Activated T-helper 17 cell treated with anti-CD3 and anti-CD28 coated beads, Interleukin-2, amount 50 U/mL, for 72 hours (primary cell): ENCODE data around the gene ASIC1. TPM values are rescaled to one million over a fixed set of nuclear protein-coding genes. Genes with fewer than 3 reads are reported as not detected.
A peak's percentile ranks its signal among the peaks of the same experiment; 100 is the strongest.
"Not testable (repeated sequence)": the region's sequence is repeated elsewhere in the genome, so short reads cannot be mapped to it uniquely, and the experiment has no call there.

ENCODE experiments used
- ATAC-seq: fragments of 150-1000 bp; cut with Tn5 transposase; replicated peaks from 2 replicates; pipeline ENCODE4 v1.10.0; 2021; ENCODE audit warnings: mild to moderate bottlenecking, moderate library complexity
- H3K27ac Mint-ChIP-seq: one replicate; pipeline ENCODE4 v1.8.0; 2022; ENCODE audit warnings: mixed read lengths
- H3K27me3 Mint-ChIP-seq: one replicate; pipeline ENCODE4 v1.8.0; 2022; ENCODE audit warnings: mixed read lengths
- H3K36me3 Mint-ChIP-seq: one replicate; pipeline ENCODE4 v1.8.0; 2022; ENCODE audit warnings: low read depth, mild to moderate bottlenecking, mixed read lengths
- H3K4me1 Mint-ChIP-seq: one replicate; pipeline ENCODE4 v1.8.0; 2022; ENCODE audit warnings: mixed read lengths
- H3K4me3 Mint-ChIP-seq: one replicate; pipeline ENCODE4 v1.8.0; 2022; ENCODE audit warnings: mild to moderate bottlenecking, mixed read lengths
- H3K9me3 Mint-ChIP-seq: one replicate; pipeline ENCODE4 v1.8.0; 2022; ENCODE audit warnings: mixed read lengths
- total RNA-seq, 2 donors: library from RNA; stranded (reverse); gene quantifications; one replicate each; pipeline ENCODE4 v1.2.3, GENCODE V29; 2022

ASIC1 gene
- total RNA-seq, 2 donors from 2014 or later, result 0.53 to 1.4 TPM

GRCh38 chr12:50078281-50078680 is 20.9 kb downstream of the ASIC1 start:
- H3K36me3 Mint-ChIP-seq, result no peaks in the 10 kb centered on the region
- H3K4me1 Mint-ChIP-seq, result no peaks in the 10 kb centered on the region

GRCh38 chr12:50079771-50080170 is 22.4 kb downstream of the ASIC1 start:
- Mint-ChIP-seq H3K9me3 (no peaks in the 10 kb centered on the region), H3K27ac (no peak overlapping the region), H3K4me3 (no peak overlapping the region), H3K36me3 (no peaks in the 10 kb centered on the region), H3K4me1 (peaks cover 5% of the 10 kb centered on the region), H3K27me3 (no peaks in the 10 kb centered on the region)
- no peak for ATAC-seq

More at GRCh38 chr12:50078281-50078680, 20.9 kb downstream of the ASIC1 start:
- no peak for ATAC-seq
- no peak overlapping the region for H3K27ac Mint-ChIP-seq
- H3K27me3 Mint-ChIP-seq, result no peaks in the 10 kb centered on the region
- H3K9me3 Mint-ChIP-seq, result no peaks in the 10 kb centered on the region
- H3K4me3 Mint-ChIP-seq, result no peak overlapping the region

GRCh38 chr12:50081096-50081808 is 23.9 kb downstream of the ASIC1 start:
- Mint-ChIP-seq H3K27me3 (no peaks in the 10 kb centered on the region), H3K27ac (peak overlapping the region; percentile 56), H3K36me3 (peaks cover 1% of the 10 kb centered on the region), H3K4me3 (no peak overlapping the region), H3K4me1 (peaks cover 12% of the 10 kb centered on the region), H3K9me3 (no peaks in the 10 kb centered on the region)
- no peak for ATAC-seq

GRCh38 chr12:50082644-50083043 is 25.2 kb downstream of the ASIC1 start:
- H3K9me3 Mint-ChIP-seq, result no peaks in the 10 kb centered on the region
- H3K36me3 Mint-ChIP-seq, result peaks cover 15% of the 10 kb centered on the region
- H3K27me3 Mint-ChIP-seq, result no peaks in the 10 kb centered on the region
- H3K4me3 Mint-ChIP-seq, result no peak overlapping the region
- peaks cover 20% of the 10 kb centered on the region for H3K4me1 Mint-ChIP-seq
- no peak for ATAC-seq
- H3K27ac Mint-ChIP-seq, result peak overlapping the region; percentile 38

- ATAC-seq, result no peak
- Mint-ChIP-seq H3K27ac (peak overlapping the region; percentile 78), H3K27me3 (no peaks in the 10 kb centered on the region), H3K4me3 (peak overlapping the region; percentile 95), H3K4me1 (peaks cover 26% of the 10 kb centered on the region), H3K9me3 (no peaks in the 10 kb centered on the region), H3K36me3 (peaks cover 22% of the 10 kb centered on the region)
These were observed 25.9 kb downstream of the ASIC1 start for GRCh38 chr12:50083301-50083700.

- not testable (repeated sequence) for H3K9me3 Mint-ChIP-seq, H3K27me3 Mint-ChIP-seq, ATAC-seq
- Mint-ChIP-seq H3K27ac (peak overlapping the region; percentile 95), H3K36me3 (peaks cover 33% of the 10 kb centered on the region), H3K4me3 (peak overlapping the region; percentile 95), H3K4me1 (peaks cover 31% of the 10 kb centered on the region)
These were observed 27.0 kb downstream of the ASIC1 start for GRCh38 chr12:50084409-50084774.

- ATAC-seq, result peak; percentile 91
- Mint-ChIP-seq H3K4me3 (peak within 1 kb of the TSS; percentile 95), H3K9me3 (no peaks in the 10 kb centered on the region), H3K4me1 (peaks cover 31% of the 10 kb centered on the region), H3K36me3 (peaks cover 39% of the 10 kb centered on the region), H3K27me3 (no peaks in the 10 kb centered on the region), H3K27ac (peak within 1 kb of the TSS; percentile 95)
These were observed 27.6 kb downstream of the ASIC1 start, which contains the start of gene SMARCD1 for GRCh38 chr12:50084775-50085614. SMARCD1 (plus strand) TSS chr12:50085342; CDS start chr12:50085370, 28 bp downstream.

GRCh38 chr12:50085615-50086072 is 28.2 kb downstream of the ASIC1 start:
- Mint-ChIP-seq H3K4me3 (peak overlapping the region; percentile 95), H3K27me3 (no peaks in the 10 kb centered on the region), H3K36me3 (peaks cover 45% of the 10 kb centered on the region), H3K27ac (peak overlapping the region; percentile 95), H3K4me1 (peaks cover 31% of the 10 kb centered on the region), H3K9me3 (no peaks in the 10 kb centered on the region)
- ATAC-seq, result peak; percentile 1

GRCh38 chr12:50086148-50086547 is 28.8 kb downstream of the ASIC1 start:
- H3K27ac Mint-ChIP-seq, result peak overlapping the region; percentile 95
- no peaks in the 10 kb centered on the region for H3K9me3 Mint-ChIP-seq
- peaks cover 31% of the 10 kb centered on the region for H3K4me1 Mint-ChIP-seq
- no peak for ATAC-seq
- no peaks in the 10 kb centered on the region for H3K27me3 Mint-ChIP-seq
- H3K4me3 Mint-ChIP-seq, result peak overlapping the region; percentile 95
- peaks cover 50% of the 10 kb centered on the region for H3K36me3 Mint-ChIP-seq

- H3K36me3 Mint-ChIP-seq, result peaks cover 60% of the 10 kb centered on the region
- H3K27ac Mint-ChIP-seq, result no peak overlapping the region
- peaks cover 31% of the 10 kb centered on the region for H3K4me1 Mint-ChIP-seq
- peak overlapping the region; percentile 95 for H3K4me3 Mint-ChIP-seq
- ATAC-seq, result no peak
- no peaks in the 10 kb centered on the region for H3K27me3 Mint-ChIP-seq
- no peaks in the 10 kb centered on the region for H3K9me3 Mint-ChIP-seq
These were observed 29.8 kb downstream of the ASIC1 start for GRCh38 chr12:50087151-50087550.

- Mint-ChIP-seq H3K9me3 (no peaks in the 10 kb centered on the region), H3K36me3 (peaks cover 69% of the 10 kb centered on the region), H3K4me1 (peaks cover 31% of the 10 kb centered on the region), H3K27ac (peak overlapping the region; percentile 64), H3K4me3 (peak overlapping the region; percentile 34), H3K27me3 (no peaks in the 10 kb centered on the region)
- no peak for ATAC-seq
These were observed 30.6 kb downstream of the ASIC1 start for GRCh38 chr12:50087995-50088394.

- Mint-ChIP-seq H3K36me3 (peaks cover 76% of the 10 kb centered on the region), H3K27me3 (no peaks in the 10 kb centered on the region), H3K4me1 (peaks cover 27% of the 10 kb centered on the region), H3K9me3 (no peaks in the 10 kb centered on the region), H3K4me3 (peak overlapping the region; percentile 34), H3K27ac (peak overlapping the region; percentile 64)
- ATAC-seq, result peak; percentile 54
These were observed 31.4 kb downstream of the ASIC1 start for GRCh38 chr12:50088577-50089335.

- ATAC-seq, result no peak
- H3K36me3 Mint-ChIP-seq, result peaks cover 86% of the 10 kb centered on the region
- H3K27me3 Mint-ChIP-seq, result no peaks in the 10 kb centered on the region
- no peak overlapping the region for H3K4me3 Mint-ChIP-seq
- peaks cover 26% of the 10 kb centered on the region for H3K4me1 Mint-ChIP-seq
- no peak overlapping the region for H3K27ac Mint-ChIP-seq
- no peaks in the 10 kb centered on the region for H3K9me3 Mint-ChIP-seq
These were observed 32.3 kb downstream of the ASIC1 start for GRCh38 chr12:50089730-50090129.

- Mint-ChIP-seq H3K27me3 (no peaks in the 10 kb centered on the region), H3K27ac (no peak overlapping the region), H3K4me3 (no peak overlapping the region), H3K4me1 (peaks cover 26% of the 10 kb centered on the region), H3K36me3 (peaks cover 93% of the 10 kb centered on the region), H3K9me3 (no peaks in the 10 kb centered on the region)
- ATAC-seq, result no peak
These were observed 33.0 kb downstream of the ASIC1 start for GRCh38 chr12:50090391-50090790.
